ENCODE data around the gene SLC46A2.

The SLC46A2 gene

DNA sequence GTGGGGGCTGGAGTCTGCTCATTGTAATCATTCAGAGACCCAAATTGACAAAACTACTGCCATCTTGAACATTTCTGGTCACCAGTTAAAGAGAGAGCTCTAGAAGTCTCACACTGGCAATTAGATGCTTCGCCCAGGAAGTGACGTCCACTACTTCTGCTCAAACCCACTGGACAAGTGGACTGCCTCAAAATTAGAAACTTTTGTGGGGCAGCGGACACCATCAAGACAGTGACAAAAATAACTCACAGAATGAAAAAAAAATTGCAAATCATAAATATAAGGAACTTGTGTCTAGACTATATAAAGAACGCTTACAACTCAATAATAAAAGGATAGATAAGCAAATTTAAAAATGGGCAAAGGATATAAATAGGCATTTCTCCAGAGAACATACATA, 9.8 kb upstream of the SLC46A2 start:
- no peak for DNase-seq (ENCODE audit: low read depth)
- TF ChIP-seq, protein P1, sequence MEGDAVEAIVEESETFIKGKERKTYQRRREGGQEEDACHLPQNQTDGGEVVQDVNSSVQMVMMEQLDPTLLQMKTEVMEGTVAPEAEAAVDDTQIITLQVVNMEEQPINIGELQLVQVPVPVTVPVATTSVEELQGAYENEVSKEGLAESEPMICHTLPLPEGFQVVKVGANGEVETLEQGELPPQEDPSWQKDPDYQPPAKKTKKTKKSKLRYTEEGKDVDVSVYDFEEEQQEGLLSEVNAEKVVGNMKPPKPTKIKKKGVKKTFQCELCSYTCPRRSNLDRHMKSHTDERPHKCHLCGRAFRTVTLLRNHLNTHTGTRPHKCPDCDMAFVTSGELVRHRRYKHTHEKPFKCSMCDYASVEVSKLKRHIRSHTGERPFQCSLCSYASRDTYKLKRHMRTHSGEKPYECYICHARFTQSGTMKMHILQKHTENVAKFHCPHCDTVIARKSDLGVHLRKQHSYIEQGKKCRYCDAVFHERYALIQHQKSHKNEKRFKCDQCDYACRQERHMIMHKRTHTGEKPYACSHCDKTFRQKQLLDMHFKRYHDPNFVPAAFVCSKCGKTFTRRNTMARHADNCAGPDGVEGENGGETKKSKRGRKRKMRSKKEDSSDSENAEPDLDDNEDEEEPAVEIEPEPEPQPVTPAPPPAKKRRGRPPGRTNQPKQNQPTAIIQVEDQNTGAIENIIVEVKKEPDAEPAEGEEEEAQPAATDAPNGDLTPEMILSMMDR (IDR thresholded peaks at IDR 0.05; ENCODE audit: low read depth, low read length, missing control alignments) = no peak
- no peak overlapping the region for H3K4me3 ChIP-seq (ENCODE audit: low read depth, low read length)

DNA sequence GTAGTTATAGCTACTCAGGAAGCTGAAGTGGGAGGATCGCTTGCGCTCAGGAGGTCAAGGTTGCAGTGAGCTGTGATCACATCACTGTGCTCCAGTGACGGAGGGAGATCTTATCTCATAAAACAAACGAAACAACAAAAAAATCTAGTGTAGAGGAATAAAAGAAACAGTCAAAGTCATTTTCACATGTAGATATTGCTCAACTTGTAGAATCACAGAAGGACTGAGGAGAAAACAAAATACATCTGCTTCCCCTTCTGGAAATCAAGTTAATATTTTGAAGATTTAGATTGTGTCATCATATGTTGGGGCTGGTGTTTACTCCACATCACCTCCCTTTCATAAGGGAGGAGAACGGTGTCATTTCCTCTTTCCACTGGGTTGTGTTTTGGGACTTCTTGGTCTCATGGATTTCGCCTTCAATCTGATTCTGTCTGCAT, 8.2 kb upstream of the SLC46A2 start:
- no peak for DNase-seq (ENCODE audit: low read depth)
- TF ChIP-seq, protein P1 (IDR thresholded peaks at IDR 0.05; ENCODE audit: low read depth, low read length, missing control alignments) = no peak
- H3K4me3 ChIP-seq (ENCODE audit: low read depth, low read length) = no peak overlapping the region

- TF ChIP-seq, protein P1 (IDR thresholded peaks at IDR 0.05; ENCODE audit: low read depth, low read length, missing control alignments) = no peak
- no peak overlapping the region for H3K4me3 ChIP-seq (ENCODE audit: low read depth, low read length)
- no peak for DNase-seq (ENCODE audit: low read depth)
Measured at GRCh38 chr9:112896131-112896530, 5.5 kb upstream of the SLC46A2 start.

- TF ChIP-seq, protein P1 (IDR thresholded peaks at IDR 0.05; ENCODE audit: low read depth, low read length, missing control alignments) = no peak
- no peak for DNase-seq (ENCODE audit: low read depth)
- no peak overlapping the region for H3K4me3 ChIP-seq (ENCODE audit: low read depth, low read length)
Measured at GRCh38 chr9:112894699-112895098, 4.0 kb upstream of the SLC46A2 start.

GRCh38 chr9:112894041-112894440, 3.4 kb upstream of the SLC46A2 start:
- H3K4me3 ChIP-seq (ENCODE audit: low read depth, low read length) = no peak overlapping the region
- no peak for DNase-seq (ENCODE audit: low read depth)
- TF ChIP-seq, protein P1 (IDR thresholded peaks at IDR 0.05; ENCODE audit: low read depth, low read length, missing control alignments) = no peak

GRCh38 chr9:112892981-112893380, 2.3 kb upstream of the SLC46A2 start:
- DNase-seq (ENCODE audit: low read depth) = no peak
- no peak overlapping the region for H3K4me3 ChIP-seq (ENCODE audit: low read depth, low read length)
- TF ChIP-seq, protein P1 (IDR thresholded peaks at IDR 0.05; ENCODE audit: low read depth, low read length, missing control alignments) = no peak

DNA sequence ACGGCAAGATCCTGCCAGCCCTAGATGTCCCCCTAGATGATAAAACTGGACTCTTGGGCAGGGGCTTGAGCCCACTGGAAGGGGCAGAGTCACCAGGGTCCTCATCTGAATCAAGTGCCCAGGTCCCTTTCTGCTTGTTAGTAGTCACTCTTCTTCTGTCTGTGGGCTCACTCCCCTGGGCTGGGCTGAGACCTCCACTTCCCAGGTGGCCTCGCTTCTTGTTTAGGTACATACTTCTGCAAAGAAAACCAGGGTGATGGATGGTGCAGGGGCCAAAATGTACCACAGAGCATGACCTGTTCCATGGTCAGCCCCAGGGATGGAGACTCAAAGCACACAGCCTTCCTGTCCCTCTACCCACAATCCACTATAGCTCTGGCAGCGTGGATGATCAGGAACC, 845 bp upstream of the SLC46A2 start:
- DNase-seq (ENCODE audit: low read depth) = no peak
- TF ChIP-seq, protein P1 (IDR thresholded peaks at IDR 0.05; ENCODE audit: low read depth, low read length, missing control alignments) = no peak

More for the DNA sequence above, 845 bp upstream of the SLC46A2 start:
- no peak overlapping the region for H3K4me3 ChIP-seq (ENCODE audit: low read depth, low read length)

Data from GM12864 (cell line).